Mesothelial cell of epicardium (in vitro differentiated cells): Measurements from ENCODE around the gene FSCN2. TPM values are rescaled to one million over a fixed set of nuclear protein-coding genes. Genes with fewer than 3 reads are reported as not detected.
A peak's percentile ranks its signal among the peaks of the same experiment; 100 is the strongest.

ENCODE experiments used
- DNase-seq, 2 experiments: peaks; one replicate each; pipeline ENCODE4 v3.0.0; 2021; ENCODE audit warnings: low spot score in 2 of 2; ENCODE audit not compliant: unreplicated experiment in 2 of 2
- H3K27ac Mint-ChIP-seq: 2 replicates; pipeline ENCODE4 v1.8.0; 2021; ENCODE audit warnings: mixed read lengths
- H3K27me3 Mint-ChIP-seq: 2 replicates; pipeline ENCODE4 v1.8.0; 2021; ENCODE audit warnings: low read depth, mixed read lengths
- H3K36me3 Mint-ChIP-seq: 2 replicates; pipeline ENCODE4 v1.8.0; 2021; ENCODE audit warnings: mixed read lengths
- H3K4me1 Mint-ChIP-seq: 2 replicates; pipeline ENCODE4 v1.8.0; 2021; ENCODE audit warnings: mixed read lengths
- H3K4me3 Mint-ChIP-seq: 2 replicates; pipeline ENCODE4 v1.8.0; 2021; ENCODE audit warnings: mild to moderate bottlenecking, moderate library complexity, mixed read lengths
- H3K9me3 Mint-ChIP-seq: 2 replicates; pipeline ENCODE4 v1.8.0; 2021; ENCODE audit warnings: mixed read lengths
- total RNA-seq: library from RNA; stranded (reverse); gene quantifications from 3 replicates; pipeline ENCODE4 v1.2.1, GENCODE V29; 2021
- TF ChIP-seq, protein P1 (sequence below): fragments of 200-600 bp; sonication (generic); IDR thresholded peaks from one replicate; pipeline ENCODE4 v1.5.0; 2021; ENCODE audit warnings: antibody characterized with exemption; ENCODE audit not compliant: unreplicated experiment

FSCN2 gene
- total RNA-seq, 1 donor from 2014 or later, result 17.3 TPM

DNA sequence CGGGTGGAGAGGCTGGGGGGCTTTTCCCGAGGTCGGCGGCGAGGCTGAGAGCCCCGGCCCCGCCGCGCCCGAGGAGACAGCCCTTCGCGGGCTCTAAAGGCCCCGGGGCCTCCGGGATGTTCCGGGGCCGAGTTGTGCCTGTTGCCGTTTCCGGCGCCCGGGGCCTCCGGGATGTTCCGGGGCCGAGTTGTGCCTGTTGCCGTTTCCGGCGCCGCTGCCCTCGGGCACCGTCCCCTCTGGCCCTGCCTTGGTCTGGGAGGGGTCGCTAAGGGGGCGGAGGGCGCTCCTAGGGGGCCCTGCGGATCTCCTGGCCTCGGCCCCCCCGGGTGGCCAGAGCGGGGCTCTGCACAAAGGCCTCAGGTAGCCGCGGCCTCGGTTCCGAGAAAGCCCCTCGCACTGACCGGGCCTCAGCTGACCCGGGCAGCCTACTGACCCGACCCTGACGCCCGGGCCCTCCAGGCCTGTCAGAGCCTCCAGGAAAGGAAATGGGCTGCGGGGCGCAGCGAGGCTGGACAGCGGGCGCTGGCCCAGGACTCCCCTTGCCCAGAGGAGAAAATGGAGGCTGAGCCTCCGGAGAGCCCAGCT lies 39.8 kb upstream of the FSCN2 start:
- Mint-ChIP-seq H3K4me3 (no peak overlapping the region), H3K36me3 (no peaks in the 10 kb centered on the region), H3K27me3 (peaks cover 22% of the 10 kb centered on the region), H3K9me3 (no peaks in the 10 kb centered on the region), H3K4me1 (peaks cover 13% of the 10 kb centered on the region), H3K27ac (no peak overlapping the region)
- TF ChIP-seq, protein P1, sequence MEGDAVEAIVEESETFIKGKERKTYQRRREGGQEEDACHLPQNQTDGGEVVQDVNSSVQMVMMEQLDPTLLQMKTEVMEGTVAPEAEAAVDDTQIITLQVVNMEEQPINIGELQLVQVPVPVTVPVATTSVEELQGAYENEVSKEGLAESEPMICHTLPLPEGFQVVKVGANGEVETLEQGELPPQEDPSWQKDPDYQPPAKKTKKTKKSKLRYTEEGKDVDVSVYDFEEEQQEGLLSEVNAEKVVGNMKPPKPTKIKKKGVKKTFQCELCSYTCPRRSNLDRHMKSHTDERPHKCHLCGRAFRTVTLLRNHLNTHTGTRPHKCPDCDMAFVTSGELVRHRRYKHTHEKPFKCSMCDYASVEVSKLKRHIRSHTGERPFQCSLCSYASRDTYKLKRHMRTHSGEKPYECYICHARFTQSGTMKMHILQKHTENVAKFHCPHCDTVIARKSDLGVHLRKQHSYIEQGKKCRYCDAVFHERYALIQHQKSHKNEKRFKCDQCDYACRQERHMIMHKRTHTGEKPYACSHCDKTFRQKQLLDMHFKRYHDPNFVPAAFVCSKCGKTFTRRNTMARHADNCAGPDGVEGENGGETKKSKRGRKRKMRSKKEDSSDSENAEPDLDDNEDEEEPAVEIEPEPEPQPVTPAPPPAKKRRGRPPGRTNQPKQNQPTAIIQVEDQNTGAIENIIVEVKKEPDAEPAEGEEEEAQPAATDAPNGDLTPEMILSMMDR, result peak; percentile 12
- DNase-seq, result no peak

DNA sequence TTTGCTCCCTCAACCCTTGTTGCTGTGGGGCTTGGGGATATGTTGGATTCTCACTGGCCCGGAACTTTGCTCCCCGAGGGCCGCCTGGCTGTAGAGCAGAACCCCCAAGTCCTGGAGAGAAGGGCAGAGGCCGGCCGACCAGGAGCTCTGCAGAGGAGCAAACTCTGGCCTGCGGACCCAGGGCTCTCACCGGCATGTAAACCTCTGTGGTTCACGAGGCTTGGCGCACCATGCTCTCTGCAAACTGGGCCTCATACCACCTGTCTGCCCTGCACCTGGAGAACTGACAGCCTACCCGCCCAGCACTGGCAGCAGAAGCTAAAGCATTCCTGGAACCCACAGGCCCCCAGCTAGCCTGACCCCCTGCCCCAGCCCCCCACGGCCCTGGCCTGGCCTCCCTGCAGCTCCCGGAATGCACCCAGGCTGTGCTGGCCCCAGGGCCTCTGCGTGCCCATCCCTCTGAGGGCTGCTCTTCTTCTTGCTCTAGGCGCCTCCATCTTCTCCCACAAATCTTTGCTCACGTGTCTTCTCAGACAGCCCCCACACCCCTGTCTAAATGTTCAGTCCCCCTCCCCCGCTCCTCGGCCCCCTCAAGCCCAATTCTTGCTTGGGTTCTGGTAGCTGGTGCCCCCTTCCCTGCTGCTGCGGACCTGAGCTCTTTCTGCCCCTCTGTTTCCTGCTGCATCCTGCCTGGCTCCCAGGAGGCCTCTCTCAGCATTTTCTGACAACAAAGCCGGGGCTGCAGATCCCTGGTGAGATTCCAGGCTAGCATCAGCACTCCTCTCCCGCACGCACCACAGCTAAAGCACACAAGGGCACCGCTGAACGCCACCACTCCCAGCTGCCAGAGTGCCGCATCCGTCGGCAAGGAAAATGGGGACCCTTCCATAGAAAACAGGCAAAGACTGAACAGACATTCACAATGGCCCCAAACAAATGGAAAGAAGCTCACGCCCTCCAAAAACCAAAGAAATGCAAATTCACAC lies 38.9 kb upstream of the FSCN2 start:
- peak overlapping the region; percentile 59 for H3K27ac Mint-ChIP-seq
- no peaks in the 10 kb centered on the region for H3K36me3 Mint-ChIP-seq
- H3K9me3 Mint-ChIP-seq, result no peaks in the 10 kb centered on the region
- TF ChIP-seq, protein P1, result no peak
- peaks cover 13% of the 10 kb centered on the region for H3K4me1 Mint-ChIP-seq
- H3K27me3 Mint-ChIP-seq, result peaks cover 24% of the 10 kb centered on the region
- DNase-seq, result no peak
- peak overlapping the region; percentile 59 for H3K4me3 Mint-ChIP-seq

DNA sequence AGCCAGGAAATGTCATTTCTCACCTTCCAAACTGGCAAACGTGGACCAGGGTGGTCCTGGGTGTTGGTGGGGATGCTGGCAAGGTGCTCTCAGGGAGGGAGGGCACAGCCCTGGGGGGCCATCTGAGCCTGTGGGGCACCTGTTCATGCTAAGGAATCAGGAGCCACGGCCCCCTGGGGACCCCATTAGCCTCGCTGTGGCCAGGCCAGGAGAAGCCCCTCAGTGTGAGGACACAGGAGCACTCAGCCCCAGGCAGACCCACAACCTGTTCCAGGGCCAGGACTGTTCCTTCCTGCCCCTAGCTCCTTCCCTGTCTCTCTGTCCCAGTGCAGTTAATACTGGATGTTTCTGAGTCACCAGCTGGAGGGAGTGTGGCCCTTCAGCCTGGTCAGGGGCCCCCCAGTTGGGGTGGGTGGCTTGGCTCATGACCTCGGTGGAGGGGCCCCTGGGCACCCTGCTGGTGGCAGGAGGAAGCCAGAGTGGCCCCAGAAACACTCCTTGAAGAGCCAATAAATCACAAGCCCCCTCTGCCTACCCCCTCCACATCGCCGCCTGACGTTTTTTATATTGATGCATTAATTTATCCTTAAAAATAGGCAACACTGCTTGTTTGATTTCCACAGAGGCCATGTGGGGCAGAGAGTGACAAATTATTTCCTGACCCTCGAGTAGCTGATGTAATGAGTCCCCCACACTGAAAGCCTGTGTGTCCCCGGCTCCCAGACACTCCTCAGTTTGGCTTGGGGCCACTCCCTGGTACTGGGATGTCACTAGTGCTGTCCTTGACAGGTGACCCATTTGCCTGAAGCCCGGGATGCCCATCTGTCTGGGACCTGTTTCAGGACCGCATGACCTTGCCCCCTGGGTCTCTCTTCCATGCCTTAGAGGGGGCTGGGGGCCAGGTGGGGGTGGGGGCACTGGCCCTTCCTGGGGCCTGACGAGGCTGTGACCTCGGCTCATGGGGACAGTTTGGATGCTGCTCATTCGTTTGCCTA lies 37.9 kb upstream of the FSCN2 start:
- H3K27ac Mint-ChIP-seq, result peak overlapping the region; percentile 59
- no peak for DNase-seq
- peaks cover 13% of the 10 kb centered on the region for H3K4me1 Mint-ChIP-seq

DNA sequence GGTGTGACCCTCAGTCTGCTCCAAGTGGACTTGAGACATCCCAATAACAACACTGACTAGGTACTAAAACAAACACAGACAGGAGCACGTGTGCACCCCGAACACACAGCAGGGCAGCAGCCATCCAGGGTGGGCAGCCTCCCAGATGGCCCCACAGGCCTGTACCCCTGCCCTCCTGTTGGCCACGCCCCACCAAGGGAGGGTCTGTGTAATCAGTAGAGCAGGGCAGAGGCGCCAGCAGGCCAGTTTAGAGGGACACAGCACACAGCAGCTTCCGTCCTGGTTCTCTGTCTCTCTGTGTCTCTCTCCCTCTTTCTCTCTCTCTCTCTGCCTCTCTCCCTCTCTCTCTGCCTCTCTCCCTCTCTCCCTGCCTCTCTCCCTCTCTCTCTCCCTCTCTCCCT lies 37.0 kb upstream of the FSCN2 start:
- Mint-ChIP-seq H3K27ac (no peak overlapping the region), H3K36me3 (no peaks in the 10 kb centered on the region), H3K4me3 (no peak overlapping the region), H3K4me1 (peaks cover 13% of the 10 kb centered on the region), H3K27me3 (peaks cover 29% of the 10 kb centered on the region), H3K9me3 (no peaks in the 10 kb centered on the region)
- TF ChIP-seq, protein P1, result no peak
- no peak for DNase-seq

More for the DNA sequence above, 37.9 kb upstream of the FSCN2 start:
- Mint-ChIP-seq H3K9me3 (no peaks in the 10 kb centered on the region), H3K27me3 (peaks cover 30% of the 10 kb centered on the region), H3K36me3 (no peaks in the 10 kb centered on the region), H3K4me3 (peak overlapping the region; percentile 59)
- TF ChIP-seq, protein P1, result no peak

DNA sequence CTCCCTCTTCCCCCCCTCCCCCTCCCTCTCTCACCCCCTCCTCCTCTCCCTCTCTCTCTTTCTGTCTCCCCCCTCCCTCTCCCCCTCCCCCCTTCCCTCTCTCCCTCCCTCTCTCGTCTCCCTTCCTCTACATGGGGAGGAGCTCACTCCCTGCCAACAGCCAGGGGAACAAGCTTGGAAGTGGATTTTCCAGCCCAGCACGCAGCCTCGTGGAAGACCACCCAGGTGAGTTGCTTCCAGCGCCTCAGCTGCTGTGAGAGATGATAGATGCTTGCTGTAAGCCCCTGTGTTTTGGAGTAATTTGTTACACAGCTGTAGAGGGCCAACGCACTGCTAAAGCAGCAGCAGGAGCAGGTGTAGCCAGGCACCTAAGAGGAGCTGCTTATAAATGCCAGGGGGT lies 36.4 kb upstream of the FSCN2 start:
- no peak overlapping the region for H3K4me3 Mint-ChIP-seq
- H3K36me3 Mint-ChIP-seq, result no peaks in the 10 kb centered on the region
- DNase-seq, result no peak
- H3K4me1 Mint-ChIP-seq, result peaks cover 13% of the 10 kb centered on the region
- H3K27me3 Mint-ChIP-seq, result peaks cover 29% of the 10 kb centered on the region
- H3K27ac Mint-ChIP-seq, result no peak overlapping the region
- TF ChIP-seq, protein P1, result no peak
- no peaks in the 10 kb centered on the region for H3K9me3 Mint-ChIP-seq
